Activated T-cell treated with anti-CD3 and anti-CD28 coated beads for 1 hour (primary cell): Measurements from ENCODE around the gene CREM.

Experiments
- DNase-seq: peaks from one replicate; pipeline ENCODE4 v3.0.0-alpha.2; 2020; ENCODE audit warnings: low read depth

The CREM gene

GRCh38 chr10:35136263-35136815 is 9.7 kb downstream of the CREM start:
- DNase-seq = no peak

- no peak for DNase-seq
Observed at GRCh38 chr10:35140126-35140525, 13.5 kb downstream of the CREM start.

GRCh38 chr10:35140727-35141126 is 14.1 kb downstream of the CREM start:
- DNase-seq = no peak

GRCh38 chr10:35150308-35150707 is 23.7 kb downstream of the CREM start:
- DNase-seq = no peak

- DNase-seq = no peak
Observed at GRCh38 chr10:35152992-35153391, 26.3 kb downstream of the CREM start.

- no peak for DNase-seq
Observed at GRCh38 chr10:35153716-35154115, 27.1 kb downstream of the CREM start.

GRCh38 chr10:35160743-35161142 is 34.1 kb downstream of the CREM start:
- DNase-seq = no peak

- no peak for DNase-seq
Observed at GRCh38 chr10:35161906-35162305, 35.3 kb downstream of the CREM start.

- no peak for DNase-seq
Observed at GRCh38 chr10:35165136-35165535, 38.5 kb downstream of the CREM start.

- DNase-seq = no peak
Observed at GRCh38 chr10:35165811-35166210, 39.2 kb downstream of the CREM start.

GRCh38 chr10:35166607-35167006 is 40.0 kb downstream of the CREM start:
- no peak for DNase-seq

GRCh38 chr10:35167342-35167741 is 40.7 kb downstream of the CREM start:
- no peak for DNase-seq

- no peak for DNase-seq
Observed at GRCh38 chr10:35172146-35172545, 45.5 kb downstream of the CREM start.

GRCh38 chr10:35172574-35172973 is 45.9 kb downstream of the CREM start:
- DNase-seq = no peak

GRCh38 chr10:35178331-35178730 is 51.7 kb downstream of the CREM start:
- no peak for DNase-seq

GRCh38 chr10:35182631-35183510 is 56.2 kb downstream of the CREM start:
- DNase-seq = no peak

GRCh38 chr10:35184527-35185171 is 58.0 kb downstream of the CREM start:
- no peak for DNase-seq

- no peak for DNase-seq
Observed at GRCh38 chr10:35185260-35186034, 58.8 kb downstream of the CREM start.

- no peak for DNase-seq
Observed at GRCh38 chr10:35188954-35189353, 62.3 kb downstream of the CREM start.

- DNase-seq = no peak
Observed at GRCh38 chr10:35191523-35191922, 64.9 kb downstream of the CREM start.

GRCh38 chr10:35192645-35193249 is 66.1 kb downstream of the CREM start:
- DNase-seq = no peak

- no peak for DNase-seq
Observed at GRCh38 chr10:35194471-35194870, 67.8 kb downstream of the CREM start.
